B cell (primary cell): ENCODE results near the gene ARHGAP32. TPM values are rescaled to one million over a fixed set of nuclear protein-coding genes. Genes with fewer than 3 reads are reported as not detected.

ENCODE experiments used
- ATAC-seq: fragments of 200-7000 bp; cut with Tn5 transposase; one replicate; pipeline ENCODE4 v1.10.0; 2021; ENCODE audit warnings: low read depth, mild to moderate bottlenecking, moderate number of reproducible peaks, moderate library complexity
- CTCF ChIA-PET: fragments of 350-600 bp; sonication (Branson Sonifier 250); formaldehyde crosslinking; loops from one replicate; lab custom pipeline; 2021; ENCODE audit warnings: antibody characterized with exemption, inconsistent platforms; lab: Charles Lee
- POLR2A ChIA-PET: fragments of 350-600 bp; sonication (Branson Sonifier 250); formaldehyde crosslinking; loops from one replicate; lab custom pipeline; 2021; ENCODE audit warnings: antibody characterized with exemption; lab: Charles Lee
- DNase-seq: peaks from one replicate; pipeline ENCODE4 v3.0.0; 2013
- H2AFZ ChIP-seq: 2 replicates; pipeline ENCODE4 v1.6.1; 2012; ENCODE audit warnings: mild to moderate bottlenecking, low read depth, low read length; ENCODE audit not compliant: insufficient read depth, poor library complexity, severe bottlenecking
- H3K27ac ChIP-seq, 2 donors: 1 replicate in 1 of 2; 2 replicates in 1 of 2; pipeline ENCODE4 v1.5.1; 2012 to 2013; ENCODE audit warnings: low read length in 2 of 2, mild to moderate bottlenecking in 2 of 2, moderate library complexity in 1 of 2
- H3K27me3 ChIP-seq, 4 experiments: fragments of 200-600 bp in 1 of 4; sonication (generic) in 1 of 4; replicated peaks in 1 of 4; 1 replicate in 2 of 4; 2 replicates in 2 of 4; pipeline versions ENCODE4 v1.6.1 to v1.7.0; 2013 to 2016; ENCODE audit warnings: low read length in 3 of 4, mild to moderate bottlenecking in 2 of 4, mixed read lengths in 1 of 4, moderate library complexity in 1 of 4; ENCODE audit not compliant: insufficient read depth in 4 of 4, control insufficient read depth in 3 of 4; ENCODE audit errors: control extremely low read depth in 1 of 4
- H3K36me3 ChIP-seq, 2 experiments: replicated peaks in 1 of 2; 1 replicate in 1 of 2; 2 replicates in 1 of 2; pipeline versions ENCODE4 v1.6.1 to v1.7.1; 2013; ENCODE audit warnings: low read length in 1 of 2; ENCODE audit not compliant: insufficient read depth in 2 of 2, control insufficient read depth in 1 of 2; ENCODE audit errors: control extremely low read depth in 1 of 2, extremely low read depth in 1 of 2
- H3K4me1 ChIP-seq, 2 donors: fragments of 200-600 bp in 1 of 2; sonication (generic) in 1 of 2; 1 replicate in 1 of 2; 2 replicates in 1 of 2; pipeline versions ENCODE4 v1.5.1 to v1.6.1; 2013 to 2017; ENCODE audit warnings: low read length in 2 of 2; ENCODE audit not compliant: control insufficient read depth in 2 of 2, insufficient read depth in 2 of 2
- H3K4me2 ChIP-seq: replicated peaks from 2 replicates; pipeline ENCODE3; 2012; ENCODE audit warnings: mild to moderate bottlenecking, low read depth, low read length; ENCODE audit not compliant: poor library complexity, severe bottlenecking
- H3K4me3 ChIP-seq, 5 experiments: fragments of 200-600 bp in 1 of 5; sonication (generic) in 1 of 5; 1 replicate in 3 of 5; 2 replicates in 2 of 5; pipeline versions ENCODE4 v1.5.1 to v1.7.0; 2011 to 2016; ENCODE audit warnings: low read length in 4 of 5, mild to moderate bottlenecking in 4 of 5, low read depth in 2 of 5, control low read depth in 1 of 5, moderate library complexity in 1 of 5; ENCODE audit not compliant: insufficient read depth in 1 of 5; ENCODE audit errors: control extremely low read depth in 1 of 5, extremely low read depth in 1 of 5
- H3K79me2 ChIP-seq: fragments of 200-600 bp; sonication (generic); one replicate; pipeline ENCODE4 v1.6.0; 2016; ENCODE audit warnings: low read length; ENCODE audit not compliant: control insufficient read depth, insufficient read depth
- H3K9ac ChIP-seq: fragments of 200-600 bp; sonication (generic); 2 replicates; pipeline ENCODE4 v1.6.1; 2017; ENCODE audit warnings: mild to moderate bottlenecking, low read length, moderate library complexity
- H3K9me3 ChIP-seq, 3 donors: one replicate each; pipeline versions ENCODE4 v1.6.1 to v1.7.1; 2013; ENCODE audit warnings: low read length in 2 of 3; ENCODE audit not compliant: control insufficient read depth in 2 of 3, insufficient read depth in 1 of 3; ENCODE audit errors: control extremely low read depth in 1 of 3
- H4K20me1 ChIP-seq: 2 replicates; pipeline ENCODE4 v1.6.0; 2012; ENCODE audit warnings: mild to moderate bottlenecking, low read length; ENCODE audit not compliant: insufficient read depth, control insufficient read depth, poor library complexity, severe bottlenecking
- H3K27ac Mint-ChIP-seq: one replicate; pipeline ENCODE4 v1.8.0; 2021; ENCODE audit warnings: mixed read lengths
- H3K27me3 Mint-ChIP-seq: one replicate; pipeline ENCODE4 v1.8.0; 2021; ENCODE audit warnings: mixed read lengths
- H3K4me1 Mint-ChIP-seq: one replicate; pipeline ENCODE4 v1.8.0; 2021; ENCODE audit warnings: mixed read lengths
- H3K4me3 Mint-ChIP-seq: one replicate; pipeline ENCODE4 v1.8.0; 2021; ENCODE audit warnings: mixed read lengths
- H3K9me3 Mint-ChIP-seq: one replicate; pipeline ENCODE4 v1.8.0; 2022; ENCODE audit warnings: mixed read lengths; ENCODE audit not compliant: insufficient read depth
- EZH2 ChIP-seq: IDR thresholded peaks from 2 replicates; pipeline ENCODE4 v1.6.1; 2012; ENCODE audit warnings: borderline replicate concordance, low read depth, mild to moderate bottlenecking, moderate library complexity, low read length; ENCODE audit not compliant: insufficient read depth, poor library complexity, severe bottlenecking
- WGBS: methylation state at CpG from one replicate; pipeline ENCODE4 v1.1.5; 2013; ENCODE audit warnings: missing lambda C conversion rate; ENCODE audit not compliant: insufficient coverage; 5-methylcytosine and 5-hydroxymethylcytosine counted together
- intact Hi-C: fragments of 100-400 bp; cut with micrococcal nuclease; formaldehyde crosslinking; loops from one replicate; pipeline ENCODE4 v1.10.0; 2022
- polyA plus RNA-seq: library from polyadenylated mRNA; depleted of rRNA; stranded (reverse); fragments of >200 nt; gene quantifications from 2 replicates; pipeline ENCODE4 v1.2.3, GENCODE V29; 2012
- total RNA-seq, 2 donors: library from RNA; stranded (reverse); fragments of 120-200 nt in 1 of 2; gene quantifications; 1 replicate in 1 of 2; 2 replicates in 1 of 2; pipeline versions ENCODE4 v1.2.3 to v1.2.4, GENCODE V29; 2013 to 2022
- TF ChIP-seq, protein P1 (sequence below): fragments of 200-600 bp; IDR thresholded peaks from one replicate; pipeline ENCODE4 v1.8.0; 2022; ENCODE audit warnings: antibody characterized with exemption, mild to moderate bottlenecking

The ARHGAP32 gene
- total and polyA plus RNA-seq, 2 donors (not counting 1 experiment from before 2014, with no cell fraction given), result 4.4 to 10.6 TPM

DNA sequence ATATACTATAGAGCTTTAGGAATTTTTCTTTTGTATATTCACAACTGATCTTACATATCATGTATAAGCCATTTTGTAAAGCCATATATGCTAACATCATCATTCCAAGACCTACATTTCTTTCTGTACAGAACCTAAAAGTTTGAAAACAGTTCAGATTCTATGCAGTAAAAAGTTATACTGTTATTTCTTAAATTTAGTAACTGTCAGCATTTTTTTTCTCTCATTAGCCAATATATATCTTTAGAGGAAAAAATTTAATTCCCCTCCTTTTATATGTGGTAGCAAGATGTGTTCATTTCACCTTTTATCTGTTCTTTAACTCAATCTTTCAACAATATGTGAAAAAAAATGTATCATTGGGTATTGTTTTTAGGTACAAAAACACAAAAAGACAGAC is 129.0 kb downstream of the ARHGAP32 start:
- Mint-ChIP-seq H3K27me3 (no peaks in the 10 kb centered on the region), H3K4me1 (no peaks in the 10 kb centered on the region), H3K27ac (no peak overlapping the region), H3K4me3 (no peak overlapping the region), H3K9me3 (no peaks in the 10 kb centered on the region)
- Histone ChIP-seq H4K20me1 (no peaks in the 10 kb centered on the region), H3K79me2 (no peaks in the 10 kb centered on the region), H3K4me1 (no peaks in the 10 kb centered on the region), H2AFZ (no peak overlapping the region), H3K9me3 (no peaks in the 10 kb centered on the region), H3K27me3 (no peaks in the 10 kb centered on the region), H3K36me3 (peaks cover 0 to 1% of the 10 kb centered on the region in 2 experiments), H3K9ac (no peak overlapping the region), H3K27ac (no peak overlapping the region), H3K4me3 (no peak overlapping the region), H3K4me2 (no peak overlapping the region)
- DNase-seq (no peak), ATAC-seq (no peak)
- CTCF ChIA-PET, result no interaction called here
- POLR2A ChIA-PET, result no interaction called here
- intact Hi-C loops, result no loop called here
- TF ChIP-seq EZH2, result no peak
- TF ChIP-seq, protein P1, sequence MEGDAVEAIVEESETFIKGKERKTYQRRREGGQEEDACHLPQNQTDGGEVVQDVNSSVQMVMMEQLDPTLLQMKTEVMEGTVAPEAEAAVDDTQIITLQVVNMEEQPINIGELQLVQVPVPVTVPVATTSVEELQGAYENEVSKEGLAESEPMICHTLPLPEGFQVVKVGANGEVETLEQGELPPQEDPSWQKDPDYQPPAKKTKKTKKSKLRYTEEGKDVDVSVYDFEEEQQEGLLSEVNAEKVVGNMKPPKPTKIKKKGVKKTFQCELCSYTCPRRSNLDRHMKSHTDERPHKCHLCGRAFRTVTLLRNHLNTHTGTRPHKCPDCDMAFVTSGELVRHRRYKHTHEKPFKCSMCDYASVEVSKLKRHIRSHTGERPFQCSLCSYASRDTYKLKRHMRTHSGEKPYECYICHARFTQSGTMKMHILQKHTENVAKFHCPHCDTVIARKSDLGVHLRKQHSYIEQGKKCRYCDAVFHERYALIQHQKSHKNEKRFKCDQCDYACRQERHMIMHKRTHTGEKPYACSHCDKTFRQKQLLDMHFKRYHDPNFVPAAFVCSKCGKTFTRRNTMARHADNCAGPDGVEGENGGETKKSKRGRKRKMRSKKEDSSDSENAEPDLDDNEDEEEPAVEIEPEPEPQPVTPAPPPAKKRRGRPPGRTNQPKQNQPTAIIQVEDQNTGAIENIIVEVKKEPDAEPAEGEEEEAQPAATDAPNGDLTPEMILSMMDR, result no peak

DNA sequence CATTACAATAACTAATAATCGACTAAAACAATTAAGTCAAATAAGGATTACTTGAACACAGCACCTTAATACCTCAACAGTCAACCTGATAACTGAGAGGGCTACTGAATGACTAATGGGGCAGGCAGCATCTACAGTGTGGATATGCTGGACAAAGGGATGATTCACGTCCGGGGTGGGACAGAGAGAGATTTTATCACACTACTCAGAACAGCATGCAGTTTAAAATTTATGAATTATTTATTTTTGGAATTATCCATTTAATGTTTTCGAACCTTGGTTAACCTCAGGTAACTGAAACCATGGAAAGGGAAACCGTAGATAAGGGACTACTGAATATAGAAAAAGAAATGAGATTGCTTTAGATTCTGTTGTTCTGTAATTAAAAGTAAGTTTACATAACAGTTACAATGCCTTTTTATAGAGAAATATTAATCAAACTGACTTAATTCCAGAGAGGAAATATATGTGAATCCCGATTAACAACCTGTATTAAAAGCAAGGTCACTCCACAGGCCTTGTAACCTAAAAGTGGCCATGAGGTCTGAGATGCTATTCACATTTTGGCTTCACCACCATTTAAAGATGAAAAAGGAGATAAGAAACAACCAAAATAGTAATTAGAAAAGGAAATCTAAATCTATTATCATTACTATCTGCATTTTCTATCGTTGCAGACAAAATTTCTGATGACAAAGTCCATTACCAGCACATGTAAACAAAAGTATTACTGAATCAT is 130.5 kb downstream of the ARHGAP32 start:
- H3K4me3 Mint-ChIP-seq, result no peak overlapping the region
- no peak overlapping the region for H3K27ac ChIP-seq
- peaks cover 0 to 1% of the 10 kb centered on the region in 2 experiments for H3K36me3 ChIP-seq
- H2AFZ ChIP-seq, result no peak overlapping the region
- H3K9me3 Mint-ChIP-seq, result no peaks in the 10 kb centered on the region
- H3K27me3 Mint-ChIP-seq, result no peaks in the 10 kb centered on the region
- H3K27me3 ChIP-seq, result no peaks in the 10 kb centered on the region
- H3K4me3 ChIP-seq, result no peak overlapping the region
- CTCF ChIA-PET, result no interaction called here
- POLR2A ChIA-PET, result no interaction called here
- H3K4me2 ChIP-seq, result no peak overlapping the region
- no peak for DNase-seq
- H3K9ac ChIP-seq, result no peak overlapping the region
- no peaks in the 10 kb centered on the region for H3K79me2 ChIP-seq
- H3K4me1 ChIP-seq, result no peaks in the 10 kb centered on the region
- 89% methylated on average over 1 of the region's 7 CpGs for WGBS
- no peaks in the 10 kb centered on the region for H3K9me3 ChIP-seq
- intact Hi-C loops, result no loop called here
- TF ChIP-seq, protein P1, result no peak
- TF ChIP-seq EZH2, result no peak
- no peak overlapping the region for H3K27ac Mint-ChIP-seq
- no peaks in the 10 kb centered on the region for H3K4me1 Mint-ChIP-seq
- no peaks in the 10 kb centered on the region for H4K20me1 ChIP-seq
- ATAC-seq, result no peak
